Panc1 (cell line): Measurements from ENCODE around the gene NAT9.

Source experiments
- CTCF ChIP-seq: fragments of 450-650 bp; IDR thresholded peaks from 2 replicates; pipeline ENCODE4 v1.5.1; 2017; ENCODE audit warnings: mild to moderate bottlenecking
- POLR2AphosphoS5 ChIP-seq: IDR thresholded peaks from 2 replicates; pipeline ENCODE4 v1.6.1; 2012; ENCODE audit warnings: mild to moderate bottlenecking, low read depth, low read length, moderate library complexity

DNA sequence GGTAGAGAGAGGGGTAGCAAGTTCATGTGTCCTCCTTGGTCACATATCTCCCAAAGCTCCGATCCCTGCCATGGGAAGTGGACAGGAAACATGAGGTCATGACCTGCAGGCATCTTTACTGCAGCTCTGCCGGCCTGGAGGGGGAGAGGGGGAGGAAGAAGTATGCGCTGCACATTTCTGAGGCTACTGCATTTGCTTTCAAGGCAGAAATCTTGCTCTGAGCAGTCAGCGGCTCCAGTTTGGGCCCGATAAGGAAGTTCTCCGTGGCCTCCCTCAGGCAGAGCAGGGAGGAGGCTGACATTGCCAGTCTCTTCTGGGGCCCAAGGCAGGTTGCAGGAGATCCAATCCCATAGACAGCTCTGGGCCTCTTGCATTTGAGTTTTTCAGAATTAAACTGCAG lies 29.2 kb downstream of the NAT9 start:
- TF ChIP-seq POLR2AphosphoS5: no peak
- no peak for TF ChIP-seq CTCF
